Measurements from ENCODE around the gene WWOX. TPM values are rescaled to one million over a fixed set of nuclear protein-coding genes. Genes with fewer than 3 reads are reported as not detected.

The WWOX gene
- polyA plus RNA-seq, 1 donor from 2014 or later, result 25.6 TPM

DNA sequence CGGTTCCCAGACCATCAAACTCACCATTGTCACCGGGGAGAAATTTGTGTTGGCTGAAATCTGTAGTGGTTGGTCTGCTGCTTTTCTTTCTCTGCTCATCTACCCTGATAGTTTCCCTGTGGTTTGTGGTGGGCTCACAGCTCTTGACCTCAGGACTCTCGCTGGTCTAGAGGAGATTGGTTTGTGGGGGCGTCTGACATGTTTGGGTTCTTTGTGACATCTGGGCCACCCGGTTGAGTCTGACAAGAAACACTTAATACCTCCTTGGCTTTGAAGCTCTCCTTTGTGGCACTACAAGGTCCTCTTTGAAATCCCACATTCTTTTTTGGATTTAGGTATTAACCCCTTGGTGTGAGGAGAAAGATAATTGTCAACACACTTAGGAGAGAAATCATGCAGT lies 662.0 kb downstream of the WWOX start:
- no peaks in the 10 kb centered on the region for H3K9me2 ChIP-seq (ENCODE audit: insufficient read depth, low read length)
- no peak for TF ChIP-seq SMC3 (conservative IDR thresholded peaks at IDR 0.05; ENCODE audit: poor library complexity)
- no peak overlapping the region for H3K9ac ChIP-seq (ENCODE audit: low read length)
- no peak overlapping the region for H3K4me3 ChIP-seq (ENCODE audit: low read length)
- H2AFZ ChIP-seq (ENCODE audit: low read depth, low read length), result no peak overlapping the region
- H3K27ac ChIP-seq (ENCODE audit: low read length), result no peak overlapping the region
- no peaks in the 10 kb centered on the region for H3K79me2 ChIP-seq (replicated peaks; ENCODE audit: insufficient read depth, low read length)
- no peaks in the 10 kb centered on the region for H3K9me3 ChIP-seq (ENCODE audit: low read length)
- H3K27me3 ChIP-seq (ENCODE audit: insufficient read depth, low read depth, low read length), result no peaks in the 10 kb centered on the region
- H4K20me1 ChIP-seq (ENCODE audit: insufficient read depth), result no peaks in the 10 kb centered on the region
- no peaks in the 10 kb centered on the region for H3F3A ChIP-seq (ENCODE audit: insufficient read depth, low read length, poor library complexity, severe bottlenecking)
- H3K4me2 ChIP-seq (ENCODE audit: low read length), result no peak overlapping the region
- no peaks in the 10 kb centered on the region for H3K36me3 ChIP-seq (ENCODE audit: insufficient read depth, low read length)

DNA sequence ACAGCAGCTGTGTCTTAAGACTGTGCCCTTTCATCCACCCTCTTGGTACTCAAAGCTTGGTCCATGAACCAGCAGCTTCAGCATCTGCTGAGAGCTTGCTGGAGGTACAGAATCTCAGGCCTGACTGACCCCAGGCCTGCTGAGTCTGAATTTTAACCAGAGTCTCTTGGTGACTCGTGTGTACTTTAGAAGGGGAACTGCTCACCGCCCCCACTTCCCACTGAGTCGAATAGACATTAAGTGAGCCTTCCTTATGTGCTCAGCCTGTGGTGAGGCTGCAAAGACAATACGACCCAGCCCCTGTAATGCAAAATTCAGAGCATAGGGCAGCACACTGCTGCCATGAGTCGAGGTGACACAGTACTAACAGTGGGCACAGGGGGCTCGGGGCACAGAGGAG lies 662.8 kb downstream of the WWOX start:
- Histone ChIP-seq H3K9ac (ENCODE audit: low read length) (no peak overlapping the region), H3F3A (ENCODE audit: insufficient read depth, low read length, poor library complexity, severe bottlenecking) (no peaks in the 10 kb centered on the region), H3K36me3 (ENCODE audit: insufficient read depth, low read length) (no peaks in the 10 kb centered on the region), H3K9me3 (ENCODE audit: low read length) (no peaks in the 10 kb centered on the region), H3K9me2 (ENCODE audit: insufficient read depth, low read length) (no peaks in the 10 kb centered on the region), H3K27ac (ENCODE audit: low read length) (no peak overlapping the region), H3K27me3 (ENCODE audit: insufficient read depth, low read depth, low read length) (no peaks in the 10 kb centered on the region), H3K4me2 (ENCODE audit: low read length) (no peak overlapping the region), H4K20me1 (ENCODE audit: insufficient read depth) (no peaks in the 10 kb centered on the region), H3K4me3 (ENCODE audit: low read length) (no peak overlapping the region), H3K79me2 (replicated peaks; ENCODE audit: insufficient read depth, low read length) (no peaks in the 10 kb centered on the region), H2AFZ (ENCODE audit: low read depth, low read length) (no peak overlapping the region)
- TF ChIP-seq SMC3 (conservative IDR thresholded peaks at IDR 0.05; ENCODE audit: poor library complexity) (no peak), TAF1 (IDR thresholded peaks at IDR 0.05; ENCODE audit: low read depth) (no peak), RAD21 (conservative IDR thresholded peaks at IDR 0.05) (no peak), MXI1 (conservative IDR thresholded peaks at IDR 0.05; ENCODE audit: poor library complexity, severe bottlenecking) (no peak), EZH2 (IDR thresholded peaks at IDR 0.05; ENCODE audit: borderline replicate concordance, insufficient read depth, low read length, poor library complexity, severe bottlenecking) (no peak), POLR2AphosphoS5 (IDR thresholded peaks at IDR 0.05) (no peak), EP300 (conservative IDR thresholded peaks at IDR 0.05; ENCODE audit: poor library complexity, severe bottlenecking) (no peak)
- TF ChIP-seq, protein P1, sequence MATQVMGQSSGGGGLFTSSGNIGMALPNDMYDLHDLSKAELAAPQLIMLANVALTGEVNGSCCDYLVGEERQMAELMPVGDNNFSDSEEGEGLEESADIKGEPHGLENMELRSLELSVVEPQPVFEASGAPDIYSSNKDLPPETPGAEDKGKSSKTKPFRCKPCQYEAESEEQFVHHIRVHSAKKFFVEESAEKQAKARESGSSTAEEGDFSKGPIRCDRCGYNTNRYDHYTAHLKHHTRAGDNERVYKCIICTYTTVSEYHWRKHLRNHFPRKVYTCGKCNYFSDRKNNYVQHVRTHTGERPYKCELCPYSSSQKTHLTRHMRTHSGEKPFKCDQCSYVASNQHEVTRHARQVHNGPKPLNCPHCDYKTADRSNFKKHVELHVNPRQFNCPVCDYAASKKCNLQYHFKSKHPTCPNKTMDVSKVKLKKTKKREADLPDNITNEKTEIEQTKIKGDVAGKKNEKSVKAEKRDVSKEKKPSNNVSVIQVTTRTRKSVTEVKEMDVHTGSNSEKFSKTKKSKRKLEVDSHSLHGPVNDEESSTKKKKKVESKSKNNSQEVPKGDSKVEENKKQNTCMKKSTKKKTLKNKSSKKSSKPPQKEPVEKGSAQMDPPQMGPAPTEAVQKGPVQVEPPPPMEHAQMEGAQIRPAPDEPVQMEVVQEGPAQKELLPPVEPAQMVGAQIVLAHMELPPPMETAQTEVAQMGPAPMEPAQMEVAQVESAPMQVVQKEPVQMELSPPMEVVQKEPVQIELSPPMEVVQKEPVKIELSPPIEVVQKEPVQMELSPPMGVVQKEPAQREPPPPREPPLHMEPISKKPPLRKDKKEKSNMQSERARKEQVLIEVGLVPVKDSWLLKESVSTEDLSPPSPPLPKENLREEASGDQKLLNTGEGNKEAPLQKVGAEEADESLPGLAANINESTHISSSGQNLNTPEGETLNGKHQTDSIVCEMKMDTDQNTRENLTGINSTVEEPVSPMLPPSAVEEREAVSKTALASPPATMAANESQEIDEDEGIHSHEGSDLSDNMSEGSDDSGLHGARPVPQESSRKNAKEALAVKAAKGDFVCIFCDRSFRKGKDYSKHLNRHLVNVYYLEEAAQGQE (IDR thresholded peaks at IDR 0.05; ENCODE audit: borderline replicate concordance), result no peak
- TF ChIP-seq, protein P2, sequence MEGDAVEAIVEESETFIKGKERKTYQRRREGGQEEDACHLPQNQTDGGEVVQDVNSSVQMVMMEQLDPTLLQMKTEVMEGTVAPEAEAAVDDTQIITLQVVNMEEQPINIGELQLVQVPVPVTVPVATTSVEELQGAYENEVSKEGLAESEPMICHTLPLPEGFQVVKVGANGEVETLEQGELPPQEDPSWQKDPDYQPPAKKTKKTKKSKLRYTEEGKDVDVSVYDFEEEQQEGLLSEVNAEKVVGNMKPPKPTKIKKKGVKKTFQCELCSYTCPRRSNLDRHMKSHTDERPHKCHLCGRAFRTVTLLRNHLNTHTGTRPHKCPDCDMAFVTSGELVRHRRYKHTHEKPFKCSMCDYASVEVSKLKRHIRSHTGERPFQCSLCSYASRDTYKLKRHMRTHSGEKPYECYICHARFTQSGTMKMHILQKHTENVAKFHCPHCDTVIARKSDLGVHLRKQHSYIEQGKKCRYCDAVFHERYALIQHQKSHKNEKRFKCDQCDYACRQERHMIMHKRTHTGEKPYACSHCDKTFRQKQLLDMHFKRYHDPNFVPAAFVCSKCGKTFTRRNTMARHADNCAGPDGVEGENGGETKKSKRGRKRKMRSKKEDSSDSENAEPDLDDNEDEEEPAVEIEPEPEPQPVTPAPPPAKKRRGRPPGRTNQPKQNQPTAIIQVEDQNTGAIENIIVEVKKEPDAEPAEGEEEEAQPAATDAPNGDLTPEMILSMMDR (IDR thresholded peaks at IDR 0.05; ENCODE audit: poor library complexity, severe bottlenecking), result no peak

Data from neural cell (in vitro differentiated cells).